ENCODE results near the gene PLSCR3.

DNA sequence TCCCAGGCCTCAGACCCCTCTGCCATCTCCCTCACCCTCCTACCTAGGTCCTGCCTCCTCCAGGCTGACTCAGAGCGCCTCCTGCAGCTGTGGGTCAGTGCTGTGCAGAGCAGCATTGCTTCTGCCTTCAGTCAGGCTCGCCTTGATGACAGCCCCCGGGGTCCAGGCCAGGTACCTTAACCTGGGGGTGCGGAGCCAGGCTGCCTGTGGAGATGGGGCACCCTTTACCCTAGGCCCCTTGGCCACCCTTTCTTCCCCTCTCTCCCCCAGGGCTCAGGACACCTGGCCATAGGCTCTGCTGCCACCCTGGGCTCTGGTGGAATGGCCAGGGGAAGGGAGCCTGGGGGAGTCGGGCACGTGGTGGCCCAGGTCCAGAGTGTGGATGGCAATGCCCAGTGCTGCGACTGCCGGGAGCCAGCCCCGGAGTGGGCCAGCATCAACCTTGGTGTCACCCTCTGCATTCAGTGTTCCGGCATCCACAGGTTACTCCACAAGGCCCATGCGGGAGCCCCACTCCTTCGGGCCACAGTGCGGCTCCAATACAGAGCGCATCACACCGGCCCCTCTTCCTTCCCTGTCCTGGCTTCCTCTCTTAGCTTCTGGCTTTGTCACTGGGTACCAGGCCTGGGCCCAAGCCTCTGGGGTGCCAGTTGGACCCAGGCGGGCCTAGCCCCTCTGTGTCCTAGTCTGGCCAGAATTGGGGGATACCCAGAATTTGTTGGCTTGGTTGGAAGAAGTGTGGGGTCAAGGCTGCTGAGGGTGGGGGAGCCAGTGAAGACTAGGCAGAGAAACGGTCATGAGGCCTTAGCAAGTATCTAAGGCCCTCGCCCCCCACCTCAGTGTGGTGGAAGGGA lies 47.3 kb downstream of the PLSCR3 start:
- no peak for TF ChIP-seq POLR2A (IDR thresholded peaks at IDR 0.05; ENCODE audit: low read depth, low read length)
- TF ChIP-seq EZH2 (IDR thresholded peaks at IDR 0.05; ENCODE audit: borderline replicate concordance, low read depth, low read length, severe bottlenecking), result no peak
- no peak for TF ChIP-seq FOS (IDR thresholded peaks at IDR 0.05; ENCODE audit: borderline replicate concordance, insufficient read depth, low read length)
- TF ChIP-seq, protein P1, sequence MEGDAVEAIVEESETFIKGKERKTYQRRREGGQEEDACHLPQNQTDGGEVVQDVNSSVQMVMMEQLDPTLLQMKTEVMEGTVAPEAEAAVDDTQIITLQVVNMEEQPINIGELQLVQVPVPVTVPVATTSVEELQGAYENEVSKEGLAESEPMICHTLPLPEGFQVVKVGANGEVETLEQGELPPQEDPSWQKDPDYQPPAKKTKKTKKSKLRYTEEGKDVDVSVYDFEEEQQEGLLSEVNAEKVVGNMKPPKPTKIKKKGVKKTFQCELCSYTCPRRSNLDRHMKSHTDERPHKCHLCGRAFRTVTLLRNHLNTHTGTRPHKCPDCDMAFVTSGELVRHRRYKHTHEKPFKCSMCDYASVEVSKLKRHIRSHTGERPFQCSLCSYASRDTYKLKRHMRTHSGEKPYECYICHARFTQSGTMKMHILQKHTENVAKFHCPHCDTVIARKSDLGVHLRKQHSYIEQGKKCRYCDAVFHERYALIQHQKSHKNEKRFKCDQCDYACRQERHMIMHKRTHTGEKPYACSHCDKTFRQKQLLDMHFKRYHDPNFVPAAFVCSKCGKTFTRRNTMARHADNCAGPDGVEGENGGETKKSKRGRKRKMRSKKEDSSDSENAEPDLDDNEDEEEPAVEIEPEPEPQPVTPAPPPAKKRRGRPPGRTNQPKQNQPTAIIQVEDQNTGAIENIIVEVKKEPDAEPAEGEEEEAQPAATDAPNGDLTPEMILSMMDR (IDR thresholded peaks at IDR 0.05; ENCODE audit: extremely low read depth in 1 of 2, insufficient read depth in 1 of 2, low read depth in 1 of 2, low read length in 2 of 2), result no peak
- no peak for TF ChIP-seq POLR2AphosphoS5 (IDR thresholded peaks at IDR 0.05; ENCODE audit: insufficient read depth, low read depth, low read length)
- no peak for TF ChIP-seq JUN (IDR thresholded peaks at IDR 0.05; ENCODE audit: borderline replicate concordance, insufficient read depth, insufficient read length, low read depth)
- TF ChIP-seq, protein P2, sequence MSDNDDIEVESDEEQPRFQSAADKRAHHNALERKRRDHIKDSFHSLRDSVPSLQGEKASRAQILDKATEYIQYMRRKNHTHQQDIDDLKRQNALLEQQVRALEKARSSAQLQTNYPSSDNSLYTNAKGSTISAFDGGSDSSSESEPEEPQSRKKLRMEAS (IDR thresholded peaks at IDR 0.05; ENCODE audit: insufficient read depth, insufficient read length), result no peak

Data from endothelial cell of umbilical vein (primary cell).